ENCODE results near the gene C1QTNF8.

C1QTNF8 gene

GRCh38 chr16:1096169-1097082, at the start of gene C1QTNF8:
C1QTNF8 (minus strand) TSS chr16:1096244; CDS start chr16:1094922, 1,322 bp downstream.
- DNase-seq: no peak

- DNase-seq: no peak
Observed at GRCh38 chr16:1145383-1146100, 49.5 kb upstream of the C1QTNF8 start.

GRCh38 chr16:1144476-1145382, 48.7 kb upstream of the C1QTNF8 start:
- no peak for DNase-seq

- DNase-seq: no peak
Observed at GRCh38 chr16:1143761-1144450, 47.9 kb upstream of the C1QTNF8 start.

- no peak for DNase-seq
Observed at GRCh38 chr16:1142911-1143310, 46.9 kb upstream of the C1QTNF8 start.

- no peak for DNase-seq
Observed at GRCh38 chr16:1141716-1142115, 45.7 kb upstream of the C1QTNF8 start.

- DNase-seq: no peak
Observed at GRCh38 chr16:1141191-1141590, 45.1 kb upstream of the C1QTNF8 start.

- no peak for DNase-seq
Observed at GRCh38 chr16:1140582-1141162, 44.6 kb upstream of the C1QTNF8 start.

- no peak for DNase-seq
Observed at GRCh38 chr16:1137604-1138003, 41.6 kb upstream of the C1QTNF8 start.

GRCh38 chr16:1135459-1135825, 39.4 kb upstream of the C1QTNF8 start:
- no peak for DNase-seq

GRCh38 chr16:1134776-1135458, 38.9 kb upstream of the C1QTNF8 start:
- DNase-seq: no peak

- DNase-seq: no peak
Observed at GRCh38 chr16:1133810-1134520, 37.9 kb upstream of the C1QTNF8 start.

- no peak for DNase-seq
Observed at GRCh38 chr16:1133271-1133670, 37.2 kb upstream of the C1QTNF8 start.

- no peak for DNase-seq
Observed at GRCh38 chr16:1132431-1132830, 36.4 kb upstream of the C1QTNF8 start.

GRCh38 chr16:1131378-1131994, 35.4 kb upstream of the C1QTNF8 start:
- no peak for DNase-seq

- no peak for DNase-seq
Observed at GRCh38 chr16:1130382-1130781, 34.3 kb upstream of the C1QTNF8 start.

GRCh38 chr16:1129106-1129960, 33.3 kb upstream of the C1QTNF8 start:
- no peak for DNase-seq

- DNase-seq: no peak
Observed at GRCh38 chr16:1127971-1128715, 32.1 kb upstream of the C1QTNF8 start.
